Testis (tissue), 3 donors: Measurements from ENCODE around the gene LECT2. TPM values are rescaled to one million over a fixed set of nuclear protein-coding genes. Genes with fewer than 3 reads are reported as not detected.

Experiments
- DNase-seq: peaks from one replicate; pipeline ENCODE4 v3.0.0-alpha.2; 2019
- H3K27ac ChIP-seq, 2 donors: fragments of 200-600 bp; sonication (generic); one replicate each; pipeline ENCODE4 v1.5.1; 2019
- H3K27me3 ChIP-seq: fragments of 200-600 bp; sonication (generic); one replicate; pipeline ENCODE4 v1.5.1; 2019
- H3K36me3 ChIP-seq: fragments of 200-600 bp; sonication (generic); one replicate; pipeline ENCODE4 v1.5.1; 2017; ENCODE audit warnings: low read depth; ENCODE audit errors: missing control alignments
- H3K4me1 ChIP-seq: fragments of 200-600 bp; sonication (generic); one replicate; pipeline ENCODE4 v1.5.1; 2019
- H3K4me3 ChIP-seq, 2 donors: fragments of 200-600 bp; sonication (generic); one replicate each; pipeline ENCODE4 v1.5.1; 2017 to 2019
- H3K9me3 ChIP-seq: fragments of 200-600 bp; sonication (generic); one replicate; pipeline ENCODE4 v1.5.1; 2017
- CTCF ChIP-seq, 3 experiments: fragments of 450-650 bp in 2 of 3; fragments of 200-600 bp in 1 of 3; sonication (generic) in 1 of 3; IDR thresholded peaks; one replicate each; pipeline ENCODE4 v1.5.1; 2016 to 2019; ENCODE audit warnings: antibody characterized with exemption in 3 of 3, mild to moderate bottlenecking in 2 of 3, moderate library complexity in 1 of 3
- POLR2A ChIP-seq: fragments of 450-650 bp; IDR thresholded peaks from one replicate; pipeline ENCODE4 v1.6.1; 2017; ENCODE audit warnings: antibody characterized with exemption, mild to moderate bottlenecking, moderate library complexity
- WGBS, 2 donors: methylation state at CpG; one replicate each; pipeline ENCODE4 v1.1.5; 2018; 5-methylcytosine and 5-hydroxymethylcytosine counted together
- intact Hi-C: fragments of 100-400 bp; cut with DNase I; formaldehyde crosslinking; loops from one replicate; pipeline ENCODE4 v1.15.1; 2023; ENCODE audit warnings: low total_unique reads
- polyA plus RNA-seq: library from polyadenylated mRNA; stranded (reverse); fragments of 350-450 nt; fragmentation: Illumina TruSeq; extraction: RNeasy Lipid Tissue Mini Kit (QIAGEN cat#74804); gene quantifications from one replicate; pipeline ENCODE4 v1.2.3, GENCODE V29; 2014; ENCODE audit warnings: low read depth, low replicate concordance; ENCODE audit not compliant: insufficient read depth
- total RNA-seq, 2 donors: library from RNA; depleted of rRNA; stranded (reverse); fragments of >200 nt; gene quantifications; one replicate each; pipeline ENCODE4 v1.2.3, GENCODE V29; 2016

LECT2 gene
- total and polyA plus RNA-seq, 3 donors from 2014 or later: 0.87 to 14.5 (median 6.6) TPM

- Histone ChIP-seq H3K4me3 (no peak overlapping the region), H3K27me3 (no peaks in the 10 kb centered on the region), H3K27ac (no peak overlapping the region), H3K36me3 (no peaks in the 10 kb centered on the region), H3K4me1 (no peaks in the 10 kb centered on the region), H3K9me3 (no peaks in the 10 kb centered on the region)
- 58 to 65% methylated on average over 4 of the region's 4 CpGs for WGBS, 2 donors
- no peak for DNase-seq
- TF ChIP-seq POLR2A: no peak
- no peak for TF ChIP-seq CTCF (IDR thresholded peaks at IDR 0.05)
- intact Hi-C loops: loop anchor here (10.0 kb wide), 1 partner anchor 104 kb away; no protein-coding TSS in a partner anchor
These were observed 3.5 kb downstream of the LECT2 start for GRCh38 chr5:135951257-135951656.

GRCh38 chr5:135950611-135951010 lies 4.2 kb downstream of the LECT2 start:
- TF ChIP-seq CTCF (IDR thresholded peaks at IDR 0.05): no peak
- no peak for TF ChIP-seq POLR2A
- no peaks in the 10 kb centered on the region for H3K36me3 ChIP-seq
- no peak overlapping the region for H3K4me3 ChIP-seq
- H3K27ac ChIP-seq: no peak overlapping the region
- no peaks in the 10 kb centered on the region for H3K27me3 ChIP-seq
- intact Hi-C loops: loop anchor here (10.0 kb wide), 1 partner anchor 104 kb away; no protein-coding TSS in a partner anchor
- 46% methylated on average over 3 of the region's 3 CpGs for WGBS, 2 donors
- H3K4me1 ChIP-seq: no peaks in the 10 kb centered on the region
- DNase-seq: no peak
- no peaks in the 10 kb centered on the region for H3K9me3 ChIP-seq

GRCh38 chr5:135944967-135945560 lies 9.7 kb downstream of the LECT2 start:
- TF ChIP-seq CTCF (IDR thresholded peaks at IDR 0.05) (peak; percentile 66 to 86 (median 75)), POLR2A (no peak)
- peak; percentile 77 for DNase-seq
- H3K27ac ChIP-seq: no peak overlapping the region
- no peaks in the 10 kb centered on the region for H3K36me3 ChIP-seq
- no peaks in the 10 kb centered on the region for H3K9me3 ChIP-seq
- H3K4me1 ChIP-seq: no peaks in the 10 kb centered on the region
- no peak overlapping the region for H3K4me3 ChIP-seq
- H3K27me3 ChIP-seq: no peaks in the 10 kb centered on the region
- intact Hi-C loops: no loop called here
- WGBS, 2 donors: 9 to 11% methylated on average over 3 of the region's 3 CpGs

GRCh38 chr5:135944564-135944963 lies 10.2 kb downstream of the LECT2 start:
- H3K27me3 ChIP-seq: no peaks in the 10 kb centered on the region
- no peaks in the 10 kb centered on the region for H3K9me3 ChIP-seq
- intact Hi-C loops: no loop called here
- H3K4me3 ChIP-seq: no peak overlapping the region
- H3K36me3 ChIP-seq: no peaks in the 10 kb centered on the region
- TF ChIP-seq POLR2A (no peak), CTCF (IDR thresholded peaks at IDR 0.05) (no peak)
- no peaks in the 10 kb centered on the region for H3K4me1 ChIP-seq
- no peak overlapping the region for H3K27ac ChIP-seq
- DNase-seq: no peak

GRCh38 chr5:135942202-135942771 lies 12.5 kb downstream of the LECT2 start:
- no peaks in the 10 kb centered on the region for H3K9me3 ChIP-seq

More at GRCh38 chr5:135942202-135942771, 12.5 kb downstream of the LECT2 start:
- Histone ChIP-seq H3K27me3 (no peaks in the 10 kb centered on the region), H3K4me3 (no peak overlapping the region), H3K4me1 (no peaks in the 10 kb centered on the region), H3K36me3 (no peaks in the 10 kb centered on the region), H3K27ac (no peak overlapping the region)
- intact Hi-C loops: no loop called here
- WGBS, 2 donors: 55 to 70% methylated on average over 3 of the region's 3 CpGs
- TF ChIP-seq POLR2A (no peak), CTCF (IDR thresholded peaks at IDR 0.05) (no peak)
- no peak for DNase-seq
